Nephron (organoid): ENCODE data around the gene FKBP8.
"Not testable (repeated sequence)": the region's sequence is repeated elsewhere in the genome, so short reads cannot be mapped to it uniquely, and the experiment has no call there.

Source experiments
- H3K27ac Mint-ChIP-seq, 3 experiments: 2 replicates each; pipeline ENCODE4 v1.8.0; 2020; ENCODE audit warnings: mixed read lengths in 3 of 3, mild to moderate bottlenecking in 2 of 3, moderate library complexity in 1 of 3
- H3K27me3 Mint-ChIP-seq: 2 replicates; pipeline ENCODE4 v1.8.0; 2021; ENCODE audit warnings: low read depth, mild to moderate bottlenecking, moderate library complexity, mixed read lengths
- H3K36me3 Mint-ChIP-seq: 2 replicates; pipeline ENCODE4 v1.8.0; 2020; ENCODE audit warnings: low read depth, mixed read lengths
- H3K4me1 Mint-ChIP-seq: 2 replicates; pipeline ENCODE4 v1.8.0; 2020; ENCODE audit warnings: mixed read lengths
- H3K4me3 Mint-ChIP-seq, 3 experiments: 2 replicates each; pipeline ENCODE4 v1.8.0; 2020; ENCODE audit warnings: mild to moderate bottlenecking in 3 of 3, mixed read lengths in 3 of 3, moderate library complexity in 2 of 3
- H3K9me3 Mint-ChIP-seq: 2 replicates; pipeline ENCODE4 v1.8.0; 2020; ENCODE audit warnings: mixed read lengths
- CTCF ChIP-seq, 3 experiments: fragments of 200-600 bp; sonication (generic); IDR thresholded peaks; one replicate each; pipeline ENCODE4 v1.5.0; 2021; ENCODE audit warnings: antibody characterized with exemption in 3 of 3; ENCODE audit not compliant: unreplicated experiment in 3 of 3

FKBP8 gene

DNA sequence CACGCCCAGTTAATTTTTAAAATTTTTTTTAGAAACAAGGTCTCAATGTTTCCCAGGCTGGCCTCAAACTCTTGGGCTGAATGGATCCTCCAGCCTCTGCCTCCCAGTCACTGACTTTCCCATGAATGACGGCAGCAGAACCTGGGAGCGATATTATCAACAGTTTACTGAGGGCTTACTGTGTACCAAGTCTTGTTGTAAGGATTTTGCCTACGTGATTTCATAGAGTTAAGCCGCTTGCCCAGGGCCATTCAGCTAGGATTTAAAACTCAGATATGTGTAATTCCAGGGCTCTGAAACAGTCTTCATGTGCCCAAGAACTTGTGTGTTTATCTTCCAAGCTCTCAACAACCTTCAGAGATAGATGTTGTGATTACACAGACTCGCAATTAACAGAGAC, 8.3 kb upstream of the FKBP8 start:
- Mint-ChIP-seq H3K4me1 (no peaks in the 10 kb centered on the region), H3K27me3 (no peaks in the 10 kb centered on the region), H3K36me3 (no peaks in the 10 kb centered on the region), H3K4me3 (no peak overlapping the region), H3K9me3 (no peaks in the 10 kb centered on the region), H3K27ac (no peak overlapping the region)
- no peak for TF ChIP-seq CTCF (IDR thresholded peaks at IDR 0.05; ENCODE audit: unreplicated experiment in 3 of 3)

DNA sequence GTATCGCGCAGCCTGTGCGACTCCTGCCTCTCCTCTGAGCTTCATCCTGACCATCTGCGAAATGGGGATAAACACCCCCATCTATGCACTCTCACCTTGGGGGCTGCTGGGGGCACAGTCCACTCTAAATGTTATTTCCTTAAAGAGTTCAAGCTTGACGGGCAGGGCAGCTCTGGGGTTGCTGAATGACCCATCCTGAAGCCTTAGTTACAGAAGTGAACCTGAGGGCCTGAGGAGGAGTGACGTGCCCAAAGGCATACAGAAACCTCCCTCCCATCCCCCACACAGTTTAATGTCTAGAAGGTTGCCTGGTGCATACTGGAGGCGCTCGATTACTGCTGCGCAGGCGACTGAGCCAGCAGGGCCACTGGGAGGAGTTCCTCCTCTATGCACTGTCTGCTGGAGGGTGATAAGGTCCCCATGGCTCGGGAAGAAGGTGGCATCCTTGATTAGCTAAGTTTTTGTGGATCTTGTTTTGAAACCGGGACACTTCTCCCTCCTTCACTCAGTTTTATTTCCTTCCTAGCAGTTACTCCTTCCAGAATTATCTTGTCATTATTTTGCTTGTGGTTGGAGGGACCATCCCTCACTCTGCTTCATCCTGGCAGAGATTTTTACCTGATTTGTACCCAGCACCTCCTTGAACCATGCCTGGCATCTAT, 572 bp upstream of the FKBP8 start:
- Mint-ChIP-seq H3K27me3 (no peaks in the 10 kb centered on the region), H3K9me3 (no peaks in the 10 kb centered on the region), H3K27ac (peak overlapping the region; percentile 50 to 89 (median 54)), H3K4me3 (peak overlapping the region; percentile 87 to 92 (median 90)), H3K4me1 (no peaks in the 10 kb centered on the region), H3K36me3 (peaks cover 17% of the 10 kb centered on the region)
- TF ChIP-seq CTCF (IDR thresholded peaks at IDR 0.05; ENCODE audit: unreplicated experiment in 3 of 3): no peak

- no peaks in the 10 kb centered on the region for H3K27me3 Mint-ChIP-seq
- H3K36me3 Mint-ChIP-seq: peaks cover 22% of the 10 kb centered on the region
- TF ChIP-seq CTCF (IDR thresholded peaks at IDR 0.05; ENCODE audit: unreplicated experiment in 3 of 3): no peak
- peak overlapping the region; percentile 40 to 85 (median 82) for H3K27ac Mint-ChIP-seq
- H3K9me3 Mint-ChIP-seq: no peaks in the 10 kb centered on the region
- H3K4me3 Mint-ChIP-seq: peak overlapping the region; percentile 93 to 94 (median 94)
- no peaks in the 10 kb centered on the region for H3K4me1 Mint-ChIP-seq
Observed at GRCh38 chr19:18541992-18542940, 1.1 kb downstream of the FKBP8 start.

- Mint-ChIP-seq H3K27me3 (no peaks in the 10 kb centered on the region), H3K4me3 (peak overlapping the region; percentile 59 to 94 (median 93)), H3K36me3 (peaks cover 27% of the 10 kb centered on the region)
Observed at GRCh38 chr19:18541258-18541991, 1.9 kb downstream of the FKBP8 start.

DNA sequence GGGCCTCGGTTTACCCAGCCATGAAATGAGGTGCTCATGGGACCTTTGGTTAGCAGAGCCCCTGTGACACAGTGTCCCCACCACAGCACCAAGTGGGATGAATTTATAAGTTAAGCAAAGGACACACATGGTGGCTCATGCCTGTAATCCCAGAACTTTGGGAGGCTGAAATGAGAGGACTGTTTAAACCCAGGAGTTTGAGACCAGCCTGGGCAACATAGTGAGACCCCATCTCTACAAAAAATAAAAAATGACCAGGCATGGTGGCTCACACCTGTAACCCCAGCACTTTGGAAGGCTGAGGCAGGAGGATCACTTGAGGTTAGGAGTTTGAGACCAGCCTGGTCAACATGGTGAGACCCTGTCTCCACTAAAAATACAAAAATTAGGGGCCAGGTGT, 3.2 kb downstream of the FKBP8 start:
- not testable (repeated sequence) for H3K9me3 Mint-ChIP-seq, H3K27me3 Mint-ChIP-seq, H3K27ac Mint-ChIP-seq, H3K4me1 Mint-ChIP-seq
- Mint-ChIP-seq H3K36me3 (peaks cover 38% of the 10 kb centered on the region), H3K4me3 (peak overlapping the region in 2 of 3 experiments; percentile 10 to 59)

More at GRCh38 chr19:18541258-18541991, 1.9 kb downstream of the FKBP8 start:
- Mint-ChIP-seq H3K27ac (no peak overlapping the region), H3K4me1 (no peaks in the 10 kb centered on the region), H3K9me3 (no peaks in the 10 kb centered on the region)
- no peak for TF ChIP-seq CTCF (IDR thresholded peaks at IDR 0.05; ENCODE audit: unreplicated experiment in 3 of 3)

DNA sequence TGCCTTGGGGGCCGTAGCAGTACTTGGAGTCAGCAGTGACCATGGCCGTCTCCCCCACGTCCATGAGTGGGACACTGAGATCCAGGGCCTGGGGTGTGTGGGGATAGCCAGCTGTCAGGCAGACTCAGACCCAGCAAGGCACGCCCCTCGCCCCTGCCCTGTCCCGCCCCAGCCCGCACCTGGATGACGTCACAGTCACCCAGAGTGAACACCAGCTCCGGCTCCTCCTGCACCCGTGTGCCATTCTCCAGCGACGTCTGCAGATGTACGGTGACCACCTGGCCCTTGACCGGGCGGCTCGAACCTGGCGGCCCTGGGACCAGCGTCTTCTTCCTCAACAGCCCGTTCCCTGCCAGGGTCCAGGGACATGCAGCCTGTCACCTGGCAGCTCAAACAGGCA, 4.0 kb downstream of the FKBP8 start:
- no peak overlapping the region for H3K27ac Mint-ChIP-seq
- H3K4me1 Mint-ChIP-seq: no peaks in the 10 kb centered on the region
- no peak for TF ChIP-seq CTCF (IDR thresholded peaks at IDR 0.05; ENCODE audit: unreplicated experiment in 3 of 3)
- peaks cover 1% of the 10 kb centered on the region for H3K27me3 Mint-ChIP-seq
- H3K9me3 Mint-ChIP-seq: no peaks in the 10 kb centered on the region
- peaks cover 42% of the 10 kb centered on the region for H3K36me3 Mint-ChIP-seq
- H3K4me3 Mint-ChIP-seq: no peak overlapping the region
